ENCODE results near the gene NTM. TPM values are rescaled to one million over a fixed set of nuclear protein-coding genes. Genes with fewer than 3 reads are reported as not detected.

The NTM gene
- total and polyA plus RNA-seq, 2 experiments from 2014 or later = 1.1 to 1.7 TPM

DNA sequence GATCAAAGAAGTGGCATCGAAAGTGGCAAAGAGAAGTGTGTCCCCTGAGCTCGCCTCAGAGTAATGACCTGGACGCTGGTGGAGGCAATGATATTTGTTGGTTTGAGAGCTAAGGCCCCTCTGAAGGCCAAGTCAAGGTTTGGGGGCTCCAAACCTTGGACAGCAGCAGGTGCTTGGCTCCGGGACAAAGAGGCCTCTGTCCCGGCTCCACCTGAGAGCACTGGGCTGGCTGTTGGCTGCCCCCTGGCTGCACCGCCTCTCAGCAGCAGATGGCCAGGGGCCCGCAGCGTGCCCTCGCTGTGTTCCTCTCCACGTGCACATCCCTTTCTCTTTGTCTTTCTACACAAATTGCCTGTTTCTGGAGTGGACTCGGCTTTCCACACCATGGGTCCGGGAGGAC lies 301.3 kb downstream of the NTM start:
- H3K27me3 ChIP-seq = peaks cover 6% of the 10 kb centered on the region
- peak in 1 of 2 donors; percentile 71 for DNase-seq (ENCODE audit: low read depth in 1 of 2, low spot score in 1 of 2)
- no peak overlapping the region for H3K4me3 ChIP-seq
- no peaks in the 10 kb centered on the region for H3K9me3 ChIP-seq (ENCODE audit: low read depth)
- H3K4me1 ChIP-seq (ENCODE audit: low read depth) = peaks cover 6% of the 10 kb centered on the region
- no peak overlapping the region for H3K27ac ChIP-seq
- TF ChIP-seq, protein P1, sequence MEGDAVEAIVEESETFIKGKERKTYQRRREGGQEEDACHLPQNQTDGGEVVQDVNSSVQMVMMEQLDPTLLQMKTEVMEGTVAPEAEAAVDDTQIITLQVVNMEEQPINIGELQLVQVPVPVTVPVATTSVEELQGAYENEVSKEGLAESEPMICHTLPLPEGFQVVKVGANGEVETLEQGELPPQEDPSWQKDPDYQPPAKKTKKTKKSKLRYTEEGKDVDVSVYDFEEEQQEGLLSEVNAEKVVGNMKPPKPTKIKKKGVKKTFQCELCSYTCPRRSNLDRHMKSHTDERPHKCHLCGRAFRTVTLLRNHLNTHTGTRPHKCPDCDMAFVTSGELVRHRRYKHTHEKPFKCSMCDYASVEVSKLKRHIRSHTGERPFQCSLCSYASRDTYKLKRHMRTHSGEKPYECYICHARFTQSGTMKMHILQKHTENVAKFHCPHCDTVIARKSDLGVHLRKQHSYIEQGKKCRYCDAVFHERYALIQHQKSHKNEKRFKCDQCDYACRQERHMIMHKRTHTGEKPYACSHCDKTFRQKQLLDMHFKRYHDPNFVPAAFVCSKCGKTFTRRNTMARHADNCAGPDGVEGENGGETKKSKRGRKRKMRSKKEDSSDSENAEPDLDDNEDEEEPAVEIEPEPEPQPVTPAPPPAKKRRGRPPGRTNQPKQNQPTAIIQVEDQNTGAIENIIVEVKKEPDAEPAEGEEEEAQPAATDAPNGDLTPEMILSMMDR (IDR thresholded peaks at IDR 0.05; ENCODE audit: low read depth, low read length) = no peak
- H3K36me3 ChIP-seq = no peaks in the 10 kb centered on the region

DNA sequence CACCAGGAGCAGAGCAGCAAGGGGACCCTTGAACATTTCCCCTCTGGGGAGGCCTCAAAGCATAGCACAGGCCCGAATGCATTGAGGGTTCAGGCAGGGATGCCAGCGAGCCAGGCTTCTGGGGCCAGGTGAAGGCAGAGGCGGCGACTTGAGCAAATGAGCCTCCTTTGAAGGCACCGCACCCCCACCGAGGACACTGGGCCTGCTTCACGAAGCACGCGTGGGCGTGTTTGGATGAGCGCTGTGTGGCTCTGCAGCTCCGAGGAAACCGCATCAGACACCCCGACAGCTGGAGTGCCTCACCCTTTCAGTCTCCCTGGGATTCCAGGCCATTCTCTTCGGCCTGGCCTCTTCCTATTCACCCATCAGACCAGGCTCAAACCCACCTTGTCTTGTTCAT lies 301.8 kb downstream of the NTM start:
- no peaks in the 10 kb centered on the region for H3K36me3 ChIP-seq
- H3K4me3 ChIP-seq = no peak overlapping the region
- no peak overlapping the region for H3K27ac ChIP-seq
- peaks cover 6% of the 10 kb centered on the region for H3K4me1 ChIP-seq (ENCODE audit: low read depth)
- DNase-seq (ENCODE audit: low read depth in 1 of 2, low spot score in 1 of 2) = peak in 1 of 2 donors; percentile 24
- H3K27me3 ChIP-seq = peaks cover 6% of the 10 kb centered on the region
- no peaks in the 10 kb centered on the region for H3K9me3 ChIP-seq (ENCODE audit: low read depth)
- TF ChIP-seq, protein P1 (IDR thresholded peaks at IDR 0.05; ENCODE audit: low read depth, low read length) = no peak

DNA sequence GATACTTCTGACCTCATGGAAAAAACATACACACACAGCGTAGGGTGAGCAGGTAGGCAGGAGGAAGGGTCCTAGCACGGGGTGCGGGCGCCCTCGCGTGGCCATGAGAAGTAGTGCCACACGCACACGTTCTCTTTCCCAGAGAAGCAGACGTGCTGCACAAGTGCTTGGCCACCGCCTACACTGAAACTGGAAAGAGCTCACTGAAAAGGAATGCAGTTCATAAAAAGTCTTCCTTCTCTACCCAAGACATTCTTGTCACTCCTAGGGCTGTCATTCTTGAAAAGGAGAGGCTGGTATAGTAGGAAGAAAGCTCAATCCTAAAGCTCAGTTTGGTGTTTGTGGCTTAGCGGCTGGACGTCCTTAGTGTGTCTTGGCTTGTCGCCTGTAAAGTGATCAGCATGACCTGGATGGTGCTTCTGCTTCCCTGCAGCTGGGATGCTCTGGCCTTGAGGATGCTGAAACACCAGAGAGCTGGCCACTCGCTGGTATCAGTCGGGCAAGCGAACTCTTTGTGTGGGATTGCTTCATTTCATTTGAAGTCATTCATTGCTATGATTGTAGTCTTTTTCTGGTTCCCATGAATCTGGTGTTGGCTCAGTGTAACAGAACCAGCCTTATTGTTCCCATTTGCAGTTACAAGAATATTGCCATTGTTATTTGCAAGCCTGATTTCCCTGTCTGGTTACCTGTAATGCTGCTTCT lies 303.8 kb downstream of the NTM start:
- Histone ChIP-seq H3K27me3 (peaks cover 6% of the 10 kb centered on the region), H3K4me3 (no peak overlapping the region), H3K4me1 (ENCODE audit: low read depth) (peaks cover 6% of the 10 kb centered on the region), H3K36me3 (no peaks in the 10 kb centered on the region), H3K27ac (no peak overlapping the region), H3K9me3 (ENCODE audit: low read depth) (no peaks in the 10 kb centered on the region)
- TF ChIP-seq, protein P1 (IDR thresholded peaks at IDR 0.05; ENCODE audit: low read depth, low read length) = peak; percentile 99
- peak; percentile 81 to 85 for DNase-seq (ENCODE audit: low read depth in 1 of 2, low spot score in 1 of 2)

DNA sequence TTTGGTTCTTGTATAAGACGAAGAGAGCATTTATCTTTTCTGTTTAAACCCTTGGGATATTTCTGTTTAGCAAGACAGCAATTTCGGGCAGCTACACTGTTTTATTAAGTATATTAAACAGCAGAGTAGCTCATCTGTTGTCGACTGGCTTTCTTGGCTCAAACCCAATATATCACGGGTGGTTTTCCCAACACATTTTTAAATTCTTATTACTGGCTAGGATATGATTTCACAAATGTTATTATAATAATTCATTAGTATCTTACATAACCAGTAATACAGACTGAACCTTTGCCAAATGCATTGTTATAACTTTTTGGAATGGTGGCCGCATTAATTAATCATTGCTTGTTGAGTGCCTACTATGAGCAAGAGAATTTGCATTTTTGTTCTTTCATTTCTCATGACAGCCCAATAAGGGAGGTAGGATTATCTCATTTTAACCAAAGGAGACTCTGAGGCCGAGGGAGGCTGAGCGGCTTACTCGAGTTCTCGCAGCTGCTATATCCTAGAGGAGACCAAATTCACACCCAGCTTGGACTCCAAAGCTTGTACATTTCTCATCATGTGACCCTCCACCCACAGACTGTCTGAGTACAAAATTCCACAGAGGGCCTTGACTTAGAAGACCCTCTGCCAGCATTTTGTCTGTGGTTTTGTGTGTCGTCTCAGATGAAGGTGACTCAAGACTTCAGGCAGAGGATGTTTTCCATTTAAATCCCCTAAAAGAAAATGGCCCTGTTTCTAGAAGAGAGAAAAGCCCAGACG lies 304.9 kb downstream of the NTM start:
- H3K9me3 ChIP-seq (ENCODE audit: low read depth) = no peaks in the 10 kb centered on the region
- H3K36me3 ChIP-seq = no peaks in the 10 kb centered on the region
- TF ChIP-seq, protein P1 (IDR thresholded peaks at IDR 0.05; ENCODE audit: low read depth, low read length) = no peak
- DNase-seq (ENCODE audit: low read depth in 1 of 2, low spot score in 1 of 2) = peak in 1 of 2 donors; percentile 34
- peaks cover 6% of the 10 kb centered on the region for H3K27me3 ChIP-seq
- no peak overlapping the region for H3K27ac ChIP-seq
- H3K4me3 ChIP-seq = no peak overlapping the region
- H3K4me1 ChIP-seq (ENCODE audit: low read depth) = peaks cover 6% of the 10 kb centered on the region

DNA sequence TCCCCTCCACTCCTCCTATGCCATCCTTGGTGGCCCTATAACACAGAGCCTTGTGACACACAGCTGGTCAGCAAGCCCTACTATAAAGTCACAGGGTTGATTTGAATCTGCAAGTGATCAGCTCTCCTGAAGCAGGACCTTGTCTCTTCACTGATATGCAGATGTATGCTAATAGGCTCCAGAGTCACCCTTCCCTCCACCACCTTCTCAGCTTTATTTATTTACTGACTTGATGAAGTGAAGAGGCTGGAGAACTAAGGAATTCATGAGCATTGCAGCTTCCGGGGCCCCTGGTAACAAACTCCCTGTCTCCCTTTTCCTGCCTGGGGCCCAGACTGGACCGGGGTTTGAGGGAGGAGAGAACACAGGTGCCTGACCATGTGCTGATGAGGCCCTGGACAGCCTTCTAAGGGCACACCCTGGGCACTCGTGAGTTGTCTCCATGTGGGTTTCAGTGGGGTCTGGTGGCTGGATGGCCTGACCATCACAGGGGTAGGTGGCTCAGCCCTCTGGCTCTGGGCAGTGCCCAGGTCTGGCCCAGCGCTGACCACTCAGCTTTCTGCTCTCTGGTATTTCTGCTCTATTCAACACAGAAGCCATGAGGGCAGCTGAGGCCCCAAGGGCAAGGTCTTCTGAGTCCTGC lies 307.5 kb downstream of the NTM start:
- no peaks in the 10 kb centered on the region for H3K36me3 ChIP-seq
- TF ChIP-seq, protein P1 (IDR thresholded peaks at IDR 0.05; ENCODE audit: low read depth, low read length) = no peak
- DNase-seq (ENCODE audit: low read depth in 1 of 2, low spot score in 1 of 2) = no peak
- H3K27ac ChIP-seq = no peak overlapping the region
- H3K4me1 ChIP-seq (ENCODE audit: low read depth) = peaks cover 4% of the 10 kb centered on the region
- no peaks in the 10 kb centered on the region for H3K9me3 ChIP-seq (ENCODE audit: low read depth)
- peaks cover 6% of the 10 kb centered on the region for H3K27me3 ChIP-seq
- H3K4me3 ChIP-seq = no peak overlapping the region
